ENCODE results near the gene CAMSAP3.
A peak's percentile ranks its signal among the peaks of the same experiment; 100 is the strongest.

Gene CAMSAP3

DNA sequence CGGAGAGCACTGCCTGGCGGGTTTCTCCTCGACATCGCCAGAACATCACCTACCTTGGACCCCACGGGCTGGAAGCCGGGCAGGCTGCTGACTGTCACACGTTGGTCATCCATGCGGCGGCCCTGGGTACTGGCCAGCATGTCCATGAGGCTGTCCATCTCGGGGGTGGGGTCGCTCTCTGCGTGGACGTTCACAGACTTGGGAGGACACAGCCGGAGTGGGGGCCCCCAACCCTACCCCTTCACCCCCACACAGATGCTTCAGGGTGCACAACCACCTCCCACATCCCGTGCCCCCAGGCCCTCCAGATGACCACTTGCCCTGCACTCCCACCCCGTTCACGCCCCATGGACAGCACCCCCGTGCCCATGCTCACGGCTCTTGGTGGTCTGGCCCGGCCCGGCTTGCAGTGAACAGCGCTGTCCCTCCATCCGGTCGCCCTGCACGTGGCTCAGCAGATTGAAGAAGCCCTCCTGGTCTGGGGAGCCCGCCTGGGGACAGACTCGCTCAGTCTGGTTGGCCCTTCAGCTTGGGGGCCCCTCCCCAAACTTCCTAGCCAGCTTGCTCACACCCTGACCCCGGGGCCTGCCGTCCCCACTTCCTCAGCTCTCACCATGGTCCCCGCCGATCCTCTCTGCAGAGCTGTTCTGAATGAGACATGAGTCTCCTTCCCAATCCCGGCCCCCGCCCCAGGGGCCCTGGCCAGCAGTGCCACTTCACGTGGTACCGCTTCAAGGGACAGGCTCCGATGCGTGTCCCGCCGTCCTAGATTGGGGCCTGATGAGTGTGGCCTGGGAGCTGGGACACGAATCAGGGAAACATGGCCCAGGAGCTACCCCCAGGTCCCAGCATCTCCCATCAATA lies 36.9 kb downstream of the CAMSAP3 start:
- Histone ChIP-seq H3K4me3 (no peak overlapping the region), H3K27ac (no peak overlapping the region)
- no peak for DNase-seq (ENCODE audit: low spot score)
- TF ChIP-seq, protein P1, sequence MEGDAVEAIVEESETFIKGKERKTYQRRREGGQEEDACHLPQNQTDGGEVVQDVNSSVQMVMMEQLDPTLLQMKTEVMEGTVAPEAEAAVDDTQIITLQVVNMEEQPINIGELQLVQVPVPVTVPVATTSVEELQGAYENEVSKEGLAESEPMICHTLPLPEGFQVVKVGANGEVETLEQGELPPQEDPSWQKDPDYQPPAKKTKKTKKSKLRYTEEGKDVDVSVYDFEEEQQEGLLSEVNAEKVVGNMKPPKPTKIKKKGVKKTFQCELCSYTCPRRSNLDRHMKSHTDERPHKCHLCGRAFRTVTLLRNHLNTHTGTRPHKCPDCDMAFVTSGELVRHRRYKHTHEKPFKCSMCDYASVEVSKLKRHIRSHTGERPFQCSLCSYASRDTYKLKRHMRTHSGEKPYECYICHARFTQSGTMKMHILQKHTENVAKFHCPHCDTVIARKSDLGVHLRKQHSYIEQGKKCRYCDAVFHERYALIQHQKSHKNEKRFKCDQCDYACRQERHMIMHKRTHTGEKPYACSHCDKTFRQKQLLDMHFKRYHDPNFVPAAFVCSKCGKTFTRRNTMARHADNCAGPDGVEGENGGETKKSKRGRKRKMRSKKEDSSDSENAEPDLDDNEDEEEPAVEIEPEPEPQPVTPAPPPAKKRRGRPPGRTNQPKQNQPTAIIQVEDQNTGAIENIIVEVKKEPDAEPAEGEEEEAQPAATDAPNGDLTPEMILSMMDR (IDR thresholded peaks at IDR 0.05), result no peak

DNA sequence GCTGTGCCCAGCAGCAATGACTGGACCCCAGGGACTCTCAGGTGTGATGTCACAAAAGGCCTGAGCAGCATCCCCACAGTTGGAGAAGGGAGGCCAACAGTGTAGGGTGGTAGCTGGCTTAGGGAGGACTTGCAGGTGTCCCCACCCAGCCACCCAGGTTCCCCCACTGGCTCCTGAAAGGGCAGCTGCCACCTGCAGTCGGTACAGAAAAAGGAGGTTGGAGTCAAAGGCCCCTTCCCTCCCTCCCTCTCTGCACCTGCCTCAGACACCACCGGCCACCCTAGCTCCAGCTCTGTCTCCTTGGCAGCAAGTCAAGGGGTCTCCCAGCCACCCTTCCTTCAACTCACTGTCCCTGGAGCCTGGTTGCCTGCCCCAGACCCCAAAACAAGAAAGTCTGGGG lies 38.0 kb downstream of the CAMSAP3 start, which contains the start of gene PCP2:
Gene PCP2, minus strand, starts transcription at position 22 of the 400 bp plus-strand sequence. CDS start 262 bp downstream, outside the sequence.
- no peak for DNase-seq (ENCODE audit: low spot score)
- Histone ChIP-seq H3K27ac (no peak within 1 kb of the TSS), H3K4me3 (no peak within 1 kb of the TSS)
- TF ChIP-seq, protein P1 (IDR thresholded peaks at IDR 0.05), result no peak

DNA sequence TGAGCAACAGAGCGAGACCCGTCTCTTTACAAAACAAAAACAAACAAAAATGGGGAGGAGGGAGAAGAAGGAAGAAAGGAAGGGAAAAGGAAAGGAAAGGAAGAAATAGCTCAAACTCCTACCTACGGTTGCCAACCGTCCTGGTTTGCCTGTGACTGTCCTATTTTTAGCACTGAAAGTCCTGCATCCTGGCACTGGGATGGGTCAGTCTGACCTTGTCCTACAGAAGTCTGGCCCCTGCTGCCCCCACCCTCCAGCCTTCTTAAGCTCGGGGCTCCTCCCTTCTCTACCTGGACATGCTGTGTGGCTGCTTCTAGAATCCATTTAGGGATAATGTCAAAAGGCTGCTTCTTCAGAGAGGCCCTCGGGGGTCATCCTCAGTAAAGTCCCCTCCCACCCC lies 40.0 kb downstream of the CAMSAP3 start:
- H3K27ac ChIP-seq, result no peak overlapping the region
- no peak overlapping the region for H3K4me3 ChIP-seq
- DNase-seq (ENCODE audit: low spot score), result no peak
- TF ChIP-seq, protein P1 (IDR thresholded peaks at IDR 0.05), result no peak

DNA sequence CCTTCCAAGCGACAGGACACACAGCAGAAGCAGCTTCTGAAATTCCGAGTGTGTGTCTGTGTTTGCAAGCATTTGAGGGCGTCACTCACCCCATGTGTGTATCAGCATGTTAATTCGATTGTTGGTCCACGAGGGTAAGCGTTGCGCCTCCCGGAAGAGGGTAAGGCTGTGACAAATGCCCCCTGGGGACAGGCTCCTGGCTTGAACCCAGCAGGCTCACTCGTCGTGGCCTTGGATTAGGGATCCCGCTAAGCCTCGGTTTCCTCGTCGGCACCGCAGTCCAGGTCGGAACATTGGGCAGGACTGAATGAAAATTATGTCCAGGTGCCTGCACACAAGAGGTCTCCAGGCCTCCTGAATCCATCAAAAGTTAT lies 40.6 kb downstream of the CAMSAP3 start:
- no peak for DNase-seq (ENCODE audit: low spot score)
- peak overlapping the region in 1 of 2 donors; percentile 48 for H3K27ac ChIP-seq
- TF ChIP-seq, protein P1 (IDR thresholded peaks at IDR 0.05), result no peak
- peak overlapping the region; percentile 65 for H3K4me3 ChIP-seq

DNA sequence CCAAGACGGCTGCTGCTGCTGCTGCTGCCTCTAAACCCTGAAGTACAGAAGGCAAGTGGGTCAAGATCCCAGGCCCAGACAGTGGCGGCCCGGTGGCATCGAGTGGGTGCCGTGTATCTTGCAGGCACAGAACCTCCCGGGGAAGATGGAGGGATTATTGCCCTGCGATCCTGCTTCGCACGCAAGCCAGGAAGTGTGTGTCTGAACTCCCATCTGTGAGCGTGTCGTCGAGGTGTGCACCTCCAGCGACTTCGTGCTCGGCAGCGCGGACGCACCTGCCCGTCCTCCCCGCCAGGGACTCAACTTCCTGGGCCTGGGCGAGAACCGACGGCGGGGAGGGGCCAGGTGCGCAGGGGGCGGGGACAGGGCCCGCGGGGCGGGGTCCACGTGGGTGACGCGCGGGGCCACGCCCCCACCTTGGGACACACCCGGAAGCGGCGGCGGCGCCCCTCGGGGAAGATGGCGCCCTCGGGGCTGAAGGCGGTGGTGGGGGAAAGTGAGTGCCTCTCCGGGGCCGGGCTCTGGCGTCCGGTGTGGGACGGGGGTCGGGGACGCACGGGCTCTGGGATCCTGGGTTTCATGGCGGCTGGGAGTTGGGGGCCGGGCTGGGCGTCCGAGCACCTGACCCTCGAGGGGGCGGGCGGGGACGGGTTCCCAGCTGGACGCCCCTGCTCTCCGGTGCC lies 41.2 kb downstream of the CAMSAP3 start, which contains the start of gene STXBP2:
Gene STXBP2, plus strand, starts transcription at position 420 of the 683 bp plus-strand sequence. Its CDS starts 40 bp downstream, at position 460.
- peak within 1 kb of the TSS in 1 of 2 donors; percentile 48 for H3K27ac ChIP-seq
- TF ChIP-seq, protein P1 (IDR thresholded peaks at IDR 0.05), result no peak
- no peak for DNase-seq (ENCODE audit: low spot score)
- H3K4me3 ChIP-seq, result peak within 1 kb of the TSS; percentile 65

DNA sequence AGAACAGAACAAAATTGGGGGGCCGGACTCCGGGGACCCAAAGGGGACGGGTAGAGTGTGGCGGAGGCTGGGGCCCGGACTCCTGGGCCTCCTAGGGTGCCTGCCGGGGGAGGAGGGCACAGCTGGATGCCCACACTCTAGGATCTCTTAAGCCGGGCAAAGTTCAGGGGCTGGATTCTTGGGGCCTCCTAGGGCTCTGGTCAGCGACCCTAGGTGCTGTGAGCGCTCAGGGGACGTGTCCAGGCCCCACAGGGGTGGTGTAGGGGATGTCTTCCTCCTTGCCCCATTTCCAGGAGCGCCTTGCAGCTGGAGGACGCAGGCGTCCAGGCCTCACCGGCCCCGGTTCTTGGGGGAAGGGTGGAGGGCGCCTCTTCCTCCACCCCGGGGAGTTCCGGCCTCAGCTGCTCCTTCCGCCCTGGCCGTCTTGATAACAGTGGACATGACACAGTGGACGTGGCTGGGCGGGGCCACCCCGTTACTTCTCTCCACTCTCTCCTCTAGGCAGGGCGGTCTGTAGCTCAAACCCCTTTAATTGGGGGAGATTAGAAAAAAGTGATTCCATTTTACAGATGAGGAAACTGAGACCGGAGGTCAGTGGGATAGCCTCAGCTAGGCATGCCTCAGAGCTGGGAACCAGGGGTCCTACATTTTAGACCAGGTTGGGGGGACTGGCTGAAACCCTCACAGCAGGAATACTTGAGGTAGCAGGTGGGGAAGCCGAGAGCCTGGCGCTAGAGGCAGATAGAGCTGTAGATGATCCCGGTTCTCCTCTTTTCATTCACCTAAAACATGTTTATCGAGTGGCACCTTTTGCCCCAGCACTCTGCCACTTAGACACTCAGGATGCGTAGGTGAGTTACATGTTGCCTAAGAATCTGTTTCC lies 42.0 kb downstream of the CAMSAP3 start:
- TF ChIP-seq, protein P1 (IDR thresholded peaks at IDR 0.05), result no peak
- DNase-seq (ENCODE audit: low spot score), result no peak
- peak overlapping the region; percentile 65 for H3K4me3 ChIP-seq
- H3K27ac ChIP-seq, result peak overlapping the region in 1 of 2 donors; percentile 48

Data from coronary artery (tissue), 2 donors.